ENCODE data around the gene KLHL29. TPM values are rescaled to one million over a fixed set of nuclear protein-coding genes. Genes with fewer than 3 reads are reported as not detected.

KLHL29 gene
- total and polyA plus RNA-seq, 4 donors, result 0.29 to 2.3 (median 0.68) TPM

GRCh38 chr2:23756593-23757292 lies 371.8 kb downstream of the KLHL29 start:
- Histone ChIP-seq H3K27ac (ENCODE audit: low read depth in 1 of 2, low read length in 2 of 2) (no peak overlapping the region), H3K27me3 (ENCODE audit: control insufficient read depth in 4 of 4, insufficient read depth in 4 of 4, low read length in 3 of 4) (no peaks in the 10 kb centered on the region), H3K4me3 (ENCODE audit: low read depth in 1 of 3, low read length in 3 of 3) (no peak overlapping the region), H3K36me3 (ENCODE audit: control insufficient read depth in 4 of 4, insufficient read depth in 3 of 4, low read depth in 1 of 4, low read length in 3 of 4) (peaks cover 0 to 27% (median 16%) of the 10 kb centered on the region in 4 donors), H3K9me3 (ENCODE audit: control insufficient read depth in 4 of 4, low read length in 3 of 4) (no peaks in the 10 kb centered on the region), H3K9ac (ENCODE audit: low read depth in 1 of 2, low read length in 2 of 2) (no peak overlapping the region), H3K4me1 (ENCODE audit: control insufficient read depth in 4 of 4, insufficient read depth in 4 of 4, low read length in 3 of 4) (no peaks in the 10 kb centered on the region)
- TF ChIP-seq CTCF (IDR thresholded peaks at IDR 0.05; ENCODE audit: low read depth, low read length, missing input control) (no peak), FOXA2 (IDR thresholded peaks at IDR 0.05) (no peak), FOXA1 (IDR thresholded peaks at IDR 0.05) (no peak), SP1 (IDR thresholded peaks at IDR 0.05) (no peak), HNF4A (conservative IDR thresholded peaks at IDR 0.05) (no peak), EGR1 (IDR thresholded peaks at IDR 0.05; ENCODE audit: low read depth in 2 of 2) (no peak), JUND (IDR thresholded peaks at IDR 0.05) (no peak), HNF4G (IDR thresholded peaks at IDR 0.05) (no peak), TAF1 (conservative IDR thresholded peaks at IDR 0.05) (no peak), YY1 (IDR thresholded peaks at IDR 0.05) (no peak)
- WGBS, result 96% methylated on average over 7 of the region's 7 CpGs
- no peak for DNase-seq (ENCODE audit: low spot score)

- H3K27me3 ChIP-seq (ENCODE audit: control insufficient read depth in 4 of 4, insufficient read depth in 4 of 4, low read length in 3 of 4), result no peaks in the 10 kb centered on the region
- H3K4me3 ChIP-seq (ENCODE audit: low read depth in 1 of 3, low read length in 3 of 3), result no peak overlapping the region
- peaks cover 0 to 25% (median 17%) of the 10 kb centered on the region in 4 donors for H3K36me3 ChIP-seq (ENCODE audit: control insufficient read depth in 4 of 4, insufficient read depth in 3 of 4, low read depth in 1 of 4, low read length in 3 of 4)
- H3K9ac ChIP-seq (ENCODE audit: low read depth in 1 of 2, low read length in 2 of 2), result no peak overlapping the region
- TF ChIP-seq MAX (IDR thresholded peaks at IDR 0.05) (no peak), RXRA (IDR thresholded peaks at IDR 0.05) (no peak), REST (IDR thresholded peaks at IDR 0.05) (no peak)
- no peak for DNase-seq (ENCODE audit: low spot score)
- 93% methylated on average over 6 of the region's 6 CpGs for WGBS
- H3K27ac ChIP-seq (ENCODE audit: low read depth in 1 of 2, low read length in 2 of 2), result no peak overlapping the region
- H3K4me1 ChIP-seq (ENCODE audit: control insufficient read depth in 4 of 4, insufficient read depth in 4 of 4, low read length in 3 of 4), result no peaks in the 10 kb centered on the region
- no peaks in the 10 kb centered on the region for H3K9me3 ChIP-seq (ENCODE audit: control insufficient read depth in 4 of 4, low read length in 3 of 4)
Observed at GRCh38 chr2:23757686-23758433, 372.9 kb downstream of the KLHL29 start.

Measured in liver (tissue), 9 donors.